Breast epithelium (tissue), 3 donors: ENCODE results near the gene IMMP2L.

Experiments used
- CTCF ChIP-seq, 3 donors: fragments of 450-650 bp; IDR thresholded peaks; one replicate each; pipeline ENCODE4 v1.5.1; 2016 to 2017; ENCODE audit warnings: antibody characterized with exemption in 3 of 3, mild to moderate bottlenecking in 3 of 3, moderate library complexity in 3 of 3
- POLR2A ChIP-seq: fragments of 450-650 bp; IDR thresholded peaks from one replicate; pipeline ENCODE4 v1.6.1; 2016; ENCODE audit warnings: antibody characterized with exemption, mild to moderate bottlenecking, moderate library complexity
- POLR2AphosphoS5 ChIP-seq, 3 donors: sonication (generic); formaldehyde crosslinking; IDR thresholded peaks; one replicate each; pipeline ENCODE4 v1.6.1; 2017; ENCODE audit warnings: antibody characterized with exemption in 3 of 3

- TF ChIP-seq CTCF (IDR thresholded peaks at IDR 0.05) (no peak), POLR2A (no peak), POLR2AphosphoS5 (IDR thresholded peaks at IDR 0.05) (no peak)
Measured at GRCh38 chr7:111356941-111357340, 205.4 kb downstream of the IMMP2L start.
